C4-2B (cell line): ENCODE measurements around the gene DDX39A.

ENCODE experiments used
- CTCF ChIP-seq: fragments of 450-650 bp; conservative IDR thresholded peaks from 2 replicates; pipeline ENCODE4 v1.5.1; 2017; ENCODE audit warnings: mild to moderate bottlenecking
- ZFX ChIP-seq: fragments of 450-650 bp; IDR thresholded peaks from 2 replicates; pipeline ENCODE4 v1.6.1; 2017

- TF ChIP-seq CTCF (no peak), ZFX (no peak)
These were observed 5.4 kb downstream of the DDX39A start for GRCh38 chr19:14413693-14414181.
